ENCODE measurements around the gene ATOH1. TPM values are rescaled to one million over a fixed set of nuclear protein-coding genes. Genes with fewer than 3 reads are reported as not detected.

Gene ATOH1
- total and polyA plus RNA-seq, 3 donors from 2014 or later: not detected

GRCh38 chr4:93831716-93832496 lies 3.4 kb downstream of the ATOH1 start:
- no peaks in the 10 kb centered on the region for H3K27me3 ChIP-seq
- H3K9me3 ChIP-seq: no peaks in the 10 kb centered on the region
- H3K4me3 ChIP-seq: no peak overlapping the region
- no peaks in the 10 kb centered on the region for H3K36me3 ChIP-seq (ENCODE audit: low read depth, missing control alignments)
- DNase-seq: no peak
- 9 to 13% methylated on average over 24 to 25 of the region's 25 CpGs for WGBS, 2 donors
- H3K27ac ChIP-seq: no peak overlapping the region
- H3K4me1 ChIP-seq: peaks cover 19% of the 10 kb centered on the region
- no peak for TF ChIP-seq CTCF (IDR thresholded peaks at IDR 0.05)
- TF ChIP-seq POLR2A (IDR thresholded peaks at IDR 0.05): no peak
- intact Hi-C loops (cut with DNase I; ENCODE audit: low total_unique reads): no loop called here

DNA sequence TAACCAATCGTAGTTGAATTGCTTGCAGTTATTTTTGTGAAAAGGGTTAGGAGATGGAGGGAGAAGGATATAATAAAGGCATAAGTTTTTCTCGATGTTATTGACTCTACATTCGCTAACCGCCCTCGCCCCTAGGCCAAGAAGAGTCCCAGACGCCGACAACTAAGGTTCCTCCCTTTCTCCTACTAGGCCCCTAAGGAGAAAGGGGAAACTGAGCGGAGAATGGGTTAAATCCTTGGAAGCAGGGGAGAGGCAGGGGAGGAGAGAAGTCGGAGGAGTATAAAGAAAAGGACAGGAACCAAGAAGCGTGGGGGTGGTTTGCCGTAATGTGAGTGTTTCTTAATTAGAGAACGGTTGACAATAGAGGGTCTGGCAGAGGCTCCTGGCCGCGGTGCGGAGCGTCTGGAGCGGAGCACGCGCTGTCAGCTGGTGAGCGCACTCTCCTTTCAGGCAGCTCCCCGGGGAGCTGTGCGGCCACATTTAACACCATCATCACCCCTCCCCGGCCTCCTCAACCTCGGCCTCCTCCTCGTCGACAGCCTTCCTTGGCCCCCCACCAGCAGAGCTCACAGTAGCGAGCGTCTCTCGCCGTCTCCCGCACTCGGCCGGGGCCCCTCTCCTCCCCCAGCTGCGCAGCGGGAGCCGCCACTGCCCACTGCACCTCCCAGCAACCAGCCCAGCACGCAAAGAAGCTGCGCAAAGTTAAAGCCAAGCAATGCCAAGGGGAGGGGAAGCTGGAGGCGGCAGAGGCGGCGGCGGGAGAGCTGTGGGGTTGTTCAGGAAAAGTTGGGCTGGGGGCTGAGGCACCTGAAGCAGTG lies 5.9 kb downstream of the ATOH1 start:
- Histone ChIP-seq H3K36me3 (ENCODE audit: low read depth, missing control alignments) (no peaks in the 10 kb centered on the region), H3K4me1 (peaks cover 3% of the 10 kb centered on the region), H3K27ac (no peak overlapping the region), H3K9me3 (no peaks in the 10 kb centered on the region), H3K4me3 (peak overlapping the region in 1 of 2 donors; percentile 1), H3K27me3 (no peaks in the 10 kb centered on the region)
- no peak for DNase-seq
- intact Hi-C loops (cut with DNase I; ENCODE audit: low total_unique reads): no loop called here
- TF ChIP-seq POLR2A (IDR thresholded peaks at IDR 0.05): no peak
- TF ChIP-seq CTCF (IDR thresholded peaks at IDR 0.05): no peak
- WGBS, 2 donors: 6 to 9% methylated on average over 40 to 42 of the region's 42 CpGs

GRCh38 chr4:93835929-93836328 lies 7.4 kb downstream of the ATOH1 start:
- 93 to 100% methylated on average over 1 of the region's 1 CpG for WGBS, 2 donors
- DNase-seq: no peak
- Histone ChIP-seq H3K27me3 (no peaks in the 10 kb centered on the region), H3K9me3 (no peaks in the 10 kb centered on the region), H3K36me3 (ENCODE audit: low read depth, missing control alignments) (no peaks in the 10 kb centered on the region), H3K4me3 (no peak overlapping the region), H3K4me1 (no peaks in the 10 kb centered on the region), H3K27ac (no peak overlapping the region)
- intact Hi-C loops (cut with DNase I; ENCODE audit: low total_unique reads): no loop called here
- no peak for TF ChIP-seq CTCF (IDR thresholded peaks at IDR 0.05)
- TF ChIP-seq POLR2A (IDR thresholded peaks at IDR 0.05): no peak

DNA sequence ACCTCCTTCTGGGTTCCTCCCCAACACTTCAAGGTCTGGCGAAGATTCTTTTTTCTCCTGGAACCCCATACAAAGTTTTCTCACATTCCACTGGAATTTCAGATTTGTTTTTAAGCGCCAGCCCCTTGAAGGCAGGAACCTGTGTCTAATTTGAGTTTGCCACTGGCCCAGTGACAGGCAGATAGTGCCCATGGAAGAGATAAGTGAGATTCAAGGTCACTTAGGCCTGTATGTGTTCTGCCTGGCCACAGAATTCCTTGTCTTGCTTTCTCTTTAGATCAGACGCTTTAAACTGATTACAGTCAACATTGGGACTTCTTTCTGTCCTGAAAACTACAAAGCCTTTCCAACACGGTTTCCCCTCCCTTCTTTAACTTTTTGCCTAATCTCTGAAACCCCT lies 11.2 kb downstream of the ATOH1 start:
- no peaks in the 10 kb centered on the region for H3K27me3 ChIP-seq
- TF ChIP-seq POLR2A (IDR thresholded peaks at IDR 0.05) (no peak), CTCF (IDR thresholded peaks at IDR 0.05) (no peak)
- intact Hi-C loops (cut with DNase I; ENCODE audit: low total_unique reads): no loop called here
- H3K4me1 ChIP-seq: no peaks in the 10 kb centered on the region
- DNase-seq: no peak
- H3K27ac ChIP-seq: no peak overlapping the region
- no peaks in the 10 kb centered on the region for H3K36me3 ChIP-seq (ENCODE audit: low read depth, missing control alignments)
- WGBS, 2 donors: 75 to 77% methylated on average over 4 of the region's 4 CpGs
- no peaks in the 10 kb centered on the region for H3K9me3 ChIP-seq
- no peak overlapping the region for H3K4me3 ChIP-seq

Measured in testis (tissue), 3 donors.